Measurements from ENCODE around the gene HMGCR.
A peak's percentile ranks its signal among the peaks of the same experiment; 100 is the strongest.

Gene HMGCR

GRCh38 chr5:75342836-75343235, 5.8 kb downstream of the HMGCR start:
- FAIRE-seq (no peak), DNase-seq (ENCODE audit: insufficient read length, low spot score) (no peak)
- no peak for TF ChIP-seq CTCF (IDR thresholded peaks at IDR 0.05; ENCODE audit: insufficient read depth, missing control alignments)

DNA sequence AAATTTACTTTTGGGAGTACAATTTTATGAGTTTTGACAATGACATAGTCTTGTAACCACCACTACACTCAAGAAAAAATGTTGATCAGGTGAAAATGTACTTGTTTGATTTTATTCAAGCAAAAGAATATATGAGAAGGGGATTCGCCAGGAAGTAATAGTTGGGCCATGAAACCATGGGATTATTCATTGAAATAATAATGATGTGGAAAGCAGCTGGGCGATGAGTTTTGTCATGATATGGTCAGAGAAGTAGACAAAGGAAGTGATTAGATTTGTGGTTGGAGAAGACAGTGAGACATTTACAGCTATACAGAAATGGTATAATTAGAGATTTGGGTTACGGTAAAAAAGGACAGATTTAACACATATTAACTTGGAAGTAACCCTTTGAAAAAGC, 11.2 kb downstream of the HMGCR start:
- no peak for TF ChIP-seq CTCF (IDR thresholded peaks at IDR 0.05; ENCODE audit: insufficient read depth, missing control alignments)
- DNase-seq (ENCODE audit: insufficient read length, low spot score): no peak
- no peak for FAIRE-seq

- peak; percentile 66 for FAIRE-seq
- TF ChIP-seq CTCF (IDR thresholded peaks at IDR 0.05; ENCODE audit: insufficient read depth, missing control alignments): no peak
Observed at GRCh38 chr5:75349663-75350062, 12.6 kb downstream of the HMGCR start.

GRCh38 chr5:75351139-75351926, 14.3 kb downstream of the HMGCR start:
- FAIRE-seq (peak; percentile 72), DNase-seq (ENCODE audit: insufficient read length, low spot score) (no peak)
- no peak for TF ChIP-seq CTCF (IDR thresholded peaks at IDR 0.05; ENCODE audit: insufficient read depth, missing control alignments)

More at GRCh38 chr5:75349663-75350062, 12.6 kb downstream of the HMGCR start:
- DNase-seq (ENCODE audit: insufficient read length, low spot score): no peak

GRCh38 chr5:75355236-75355635, 18.2 kb downstream of the HMGCR start:
- FAIRE-seq (no peak), DNase-seq (ENCODE audit: insufficient read length, low spot score) (no peak)
- no peak for TF ChIP-seq CTCF (IDR thresholded peaks at IDR 0.05; ENCODE audit: insufficient read depth, missing control alignments)

- no peak for DNase-seq (ENCODE audit: insufficient read length, low spot score)
- no peak for FAIRE-seq
- TF ChIP-seq CTCF (IDR thresholded peaks at IDR 0.05; ENCODE audit: insufficient read depth, missing control alignments): no peak
Observed at GRCh38 chr5:75356719-75357118, 19.7 kb downstream of the HMGCR start.

GRCh38 chr5:75358117-75358516, 21.1 kb downstream of the HMGCR start:
- FAIRE-seq: no peak
- TF ChIP-seq CTCF (IDR thresholded peaks at IDR 0.05; ENCODE audit: insufficient read depth, missing control alignments): no peak

More at GRCh38 chr5:75358117-75358516, 21.1 kb downstream of the HMGCR start:
- no peak for DNase-seq (ENCODE audit: insufficient read length, low spot score)

All from D721Med (cell line).